ENCODE data around the gene ATG10.
A peak's percentile ranks its signal among the peaks of the same experiment; 100 is the strongest.
"Not testable (repeated sequence)": the region's sequence is repeated elsewhere in the genome, so short reads cannot be mapped to it uniquely, and the experiment has no call there.

Gene ATG10

GRCh38 chr5:81983148-81983547 lies 11.3 kb downstream of the ATG10 start:
- DNase-seq: not testable (repeated sequence)

- DNase-seq: not testable (repeated sequence)
These were observed 11.7 kb downstream of the ATG10 start for GRCh38 chr5:81983563-81983962.

GRCh38 chr5:81986126-81986525 lies 14.3 kb downstream of the ATG10 start:
- no peak for DNase-seq

GRCh38 chr5:81989204-81989603 lies 17.4 kb downstream of the ATG10 start:
- no peak for DNase-seq

GRCh38 chr5:81994679-81995078 lies 22.9 kb downstream of the ATG10 start:
- DNase-seq: peak; percentile 7

- no peak for DNase-seq
These were observed 23.6 kb downstream of the ATG10 start for GRCh38 chr5:81995407-81995806.

- DNase-seq: no peak
These were observed 32.7 kb downstream of the ATG10 start for GRCh38 chr5:82004511-82004910.

- not testable (repeated sequence) for DNase-seq
These were observed 38.0 kb downstream of the ATG10 start for GRCh38 chr5:82009869-82010268.

GRCh38 chr5:82010696-82011095 lies 38.9 kb downstream of the ATG10 start:
- DNase-seq: no peak

GRCh38 chr5:82011761-82012160 lies 39.9 kb downstream of the ATG10 start:
- DNase-seq: no peak

GRCh38 chr5:82014644-82015043 lies 42.8 kb downstream of the ATG10 start:
- DNase-seq: not testable (repeated sequence)

GRCh38 chr5:82018462-82018861 lies 46.6 kb downstream of the ATG10 start:
- no peak for DNase-seq

GRCh38 chr5:82019342-82020138 lies 47.7 kb downstream of the ATG10 start:
- no peak for DNase-seq

GRCh38 chr5:82022499-82022898 lies 50.7 kb downstream of the ATG10 start:
- no peak for DNase-seq

GRCh38 chr5:82023644-82024043 lies 51.8 kb downstream of the ATG10 start:
- DNase-seq: no peak

- no peak for DNase-seq
These were observed 59.6 kb downstream of the ATG10 start for GRCh38 chr5:82031220-82032119.

GRCh38 chr5:82042894-82043293 lies 71.1 kb downstream of the ATG10 start:
- DNase-seq: not testable (repeated sequence)

GRCh38 chr5:82044010-82044409 lies 72.2 kb downstream of the ATG10 start:
- DNase-seq: no peak

GRCh38 chr5:82045554-82046275 lies 73.9 kb downstream of the ATG10 start:
- DNase-seq: peak; percentile 42

- DNase-seq: no peak
These were observed 74.4 kb downstream of the ATG10 start for GRCh38 chr5:82046276-82046647.

- no peak for DNase-seq
These were observed 79.1 kb downstream of the ATG10 start for GRCh38 chr5:82050955-82051354.

GRCh38 chr5:82054004-82054710 lies 82.3 kb downstream of the ATG10 start:
- no peak for DNase-seq

- no peak for DNase-seq
These were observed 85.2 kb downstream of the ATG10 start for GRCh38 chr5:82057051-82057450.
